HFFc6 (cell line): ENCODE results near the gene KIAA2012. TPM values are rescaled to one million over a fixed set of nuclear protein-coding genes. Genes with fewer than 3 reads are reported as not detected.
A peak's percentile ranks its signal among the peaks of the same experiment; 100 is the strongest.

Source experiments
- DNase-seq: peaks from one replicate; pipeline ENCODE4 v3.0.0-alpha.2; 2018
- H3K27ac Mint-ChIP-seq: 2 replicates; pipeline ENCODE4 v1.8.0; 2020; ENCODE audit warnings: mild to moderate bottlenecking, mixed read lengths
- H3K27me3 Mint-ChIP-seq: 2 replicates; pipeline ENCODE4 v1.8.0; 2021; ENCODE audit warnings: mild to moderate bottlenecking, moderate library complexity, mixed read lengths; ENCODE audit not compliant: insufficient read depth
- H3K36me3 Mint-ChIP-seq: 2 replicates; pipeline ENCODE4 v1.8.0; 2021; ENCODE audit warnings: low read depth, mixed read lengths
- H3K4me1 Mint-ChIP-seq: 2 replicates; pipeline ENCODE4 v1.8.0; 2020; ENCODE audit warnings: low read depth, mixed read lengths
- H3K4me3 Mint-ChIP-seq: 2 replicates; pipeline ENCODE4 v1.8.0; 2020; ENCODE audit warnings: mild to moderate bottlenecking, moderate library complexity, mixed read lengths
- H3K9me3 Mint-ChIP-seq: 2 replicates; pipeline ENCODE4 v1.8.0; 2020; ENCODE audit warnings: mild to moderate bottlenecking, mixed read lengths
- total RNA-seq, 6 experiments: library from RNA; stranded (reverse); fragmentation: NEBNext Ultra II Directional; extraction: Animal tissue kit (Norgen Biotek cat#: 25700); gene quantifications; 2 replicates in 1 of 6; 3 replicates in 5 of 6; pipeline ENCODE4 v1.2.3, GENCODE V29; 2021
- TF ChIP-seq, protein P1 (sequence below): fragments of 200-600 bp; sonication (generic); IDR thresholded peaks from 2 replicates; pipeline ENCODE4 v1.5.0; 2021; ENCODE audit warnings: antibody characterized with exemption, mild to moderate bottlenecking

KIAA2012 gene
- total RNA-seq, 6 experiments from 2014 or later: 0.09 to 0.40 (median 0.26) TPM

DNA sequence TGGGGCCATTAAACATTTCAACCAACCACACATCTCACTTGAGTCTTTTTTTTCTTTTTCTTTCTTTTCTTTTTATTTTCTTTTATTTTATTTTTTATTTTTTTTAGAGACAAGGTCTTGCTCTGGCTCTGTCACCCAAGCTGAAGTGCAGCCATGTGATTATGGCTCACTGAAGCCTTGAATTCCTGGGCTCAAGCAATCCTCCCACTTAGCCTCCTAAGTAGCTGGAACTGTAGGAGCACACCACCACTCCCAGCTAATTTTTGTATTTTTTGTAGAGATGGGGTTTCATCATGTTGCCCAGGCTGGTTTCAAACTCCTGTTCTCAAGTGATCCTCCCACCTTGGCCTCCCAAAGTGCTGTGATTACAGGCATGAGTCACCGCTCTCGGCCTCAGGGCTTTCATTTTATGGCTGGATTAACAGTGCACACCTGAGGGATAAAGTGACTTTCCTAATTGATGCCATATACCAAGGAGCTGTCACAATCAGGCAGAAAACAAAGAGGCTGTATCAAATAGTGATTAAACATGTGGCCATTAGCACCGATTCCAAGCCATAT, 21.5 kb downstream of the KIAA2012 start:
- no peaks in the 10 kb centered on the region for H3K9me3 Mint-ChIP-seq
- peaks cover 4% of the 10 kb centered on the region for H3K27me3 Mint-ChIP-seq
- H3K4me1 Mint-ChIP-seq: peaks cover 12% of the 10 kb centered on the region
- no peak overlapping the region for H3K27ac Mint-ChIP-seq
- no peak overlapping the region for H3K4me3 Mint-ChIP-seq
- no peak for DNase-seq
- H3K36me3 Mint-ChIP-seq: peaks cover 11% of the 10 kb centered on the region; the same call in 1 of the 2 replicates
- TF ChIP-seq, protein P1, sequence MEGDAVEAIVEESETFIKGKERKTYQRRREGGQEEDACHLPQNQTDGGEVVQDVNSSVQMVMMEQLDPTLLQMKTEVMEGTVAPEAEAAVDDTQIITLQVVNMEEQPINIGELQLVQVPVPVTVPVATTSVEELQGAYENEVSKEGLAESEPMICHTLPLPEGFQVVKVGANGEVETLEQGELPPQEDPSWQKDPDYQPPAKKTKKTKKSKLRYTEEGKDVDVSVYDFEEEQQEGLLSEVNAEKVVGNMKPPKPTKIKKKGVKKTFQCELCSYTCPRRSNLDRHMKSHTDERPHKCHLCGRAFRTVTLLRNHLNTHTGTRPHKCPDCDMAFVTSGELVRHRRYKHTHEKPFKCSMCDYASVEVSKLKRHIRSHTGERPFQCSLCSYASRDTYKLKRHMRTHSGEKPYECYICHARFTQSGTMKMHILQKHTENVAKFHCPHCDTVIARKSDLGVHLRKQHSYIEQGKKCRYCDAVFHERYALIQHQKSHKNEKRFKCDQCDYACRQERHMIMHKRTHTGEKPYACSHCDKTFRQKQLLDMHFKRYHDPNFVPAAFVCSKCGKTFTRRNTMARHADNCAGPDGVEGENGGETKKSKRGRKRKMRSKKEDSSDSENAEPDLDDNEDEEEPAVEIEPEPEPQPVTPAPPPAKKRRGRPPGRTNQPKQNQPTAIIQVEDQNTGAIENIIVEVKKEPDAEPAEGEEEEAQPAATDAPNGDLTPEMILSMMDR: no peak

DNA sequence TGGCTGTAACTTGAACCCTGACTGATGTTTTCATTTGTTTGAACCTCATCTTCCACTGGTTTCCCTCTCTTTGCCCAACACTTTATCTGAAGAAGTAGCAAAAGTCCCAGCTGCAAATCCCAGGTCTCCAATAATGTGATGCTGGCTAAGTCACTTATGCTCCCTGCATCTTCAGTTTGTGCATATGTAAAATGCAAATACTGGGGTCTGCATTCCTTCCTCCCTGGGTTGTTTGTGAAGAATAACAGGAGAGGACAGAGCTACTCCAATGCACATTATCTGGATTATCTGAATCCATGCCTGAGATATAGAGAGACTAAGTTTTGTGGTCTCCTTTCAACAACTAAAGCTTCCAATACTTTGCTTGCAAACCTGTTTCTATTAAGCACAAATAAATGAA, 22.2 kb downstream of the KIAA2012 start:
- peaks cover 12% of the 10 kb centered on the region for H3K4me1 Mint-ChIP-seq
- TF ChIP-seq, protein P1: no peak
- no peak overlapping the region for H3K4me3 Mint-ChIP-seq
- no peak for DNase-seq
- H3K27ac Mint-ChIP-seq: no peak overlapping the region
- peaks cover 4% of the 10 kb centered on the region for H3K27me3 Mint-ChIP-seq
- H3K9me3 Mint-ChIP-seq: no peaks in the 10 kb centered on the region
- H3K36me3 Mint-ChIP-seq: peaks cover 11% of the 10 kb centered on the region; the same call in 1 of the 2 replicates

DNA sequence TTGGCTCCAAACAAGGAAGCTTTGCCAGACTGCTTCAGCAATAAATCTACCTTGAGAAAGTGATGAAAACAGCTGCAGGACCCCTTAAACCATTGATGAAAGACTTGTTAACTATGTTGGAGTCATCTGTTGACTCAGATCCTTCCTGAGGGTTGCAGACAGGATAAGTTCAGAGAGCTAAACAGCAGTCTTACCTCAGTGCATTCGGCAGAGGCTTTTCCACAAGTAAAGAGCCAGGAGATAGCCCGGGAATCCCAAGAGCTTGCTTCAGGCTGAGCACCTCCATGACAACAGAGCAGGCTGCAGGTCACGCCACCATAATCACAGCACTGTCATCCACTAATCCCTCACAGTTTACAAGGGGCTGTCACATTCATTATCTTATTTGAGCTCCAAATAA, 23.7 kb downstream of the KIAA2012 start:
- Mint-ChIP-seq H3K9me3 (no peaks in the 10 kb centered on the region), H3K27ac (no peak overlapping the region)
- DNase-seq: peak; percentile 22

DNA sequence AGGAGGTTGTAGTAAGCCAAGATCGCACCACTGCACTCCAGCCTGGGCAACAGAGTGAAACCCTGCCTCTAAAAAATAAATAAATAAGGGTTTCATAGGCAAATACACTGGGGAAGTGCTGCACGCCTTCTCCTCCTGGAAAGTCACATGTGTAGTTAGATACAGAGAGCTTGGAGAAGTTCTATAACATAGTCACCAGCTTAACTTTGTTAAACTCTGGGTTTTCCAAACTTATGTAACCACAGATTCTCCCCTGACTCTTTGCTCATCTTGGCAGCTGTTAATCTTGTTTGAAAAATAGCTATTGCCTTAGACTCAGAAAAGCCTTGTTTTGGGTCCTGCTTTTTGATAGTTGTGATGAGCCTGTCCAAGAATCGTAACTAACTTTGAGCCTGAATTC, 25.2 kb downstream of the KIAA2012 start:
- TF ChIP-seq, protein P1: no peak
- H3K4me3 Mint-ChIP-seq: no peak overlapping the region
- H3K4me1 Mint-ChIP-seq: peaks cover 23% of the 10 kb centered on the region
- no peaks in the 10 kb centered on the region for H3K9me3 Mint-ChIP-seq
- H3K36me3 Mint-ChIP-seq: peaks cover 4% of the 10 kb centered on the region; the same call in 1 of the 2 replicates
- H3K27me3 Mint-ChIP-seq: no peaks in the 10 kb centered on the region; the same call in none of the 2 replicates
- no peak for DNase-seq
- no peak overlapping the region for H3K27ac Mint-ChIP-seq

More for the DNA sequence above, 23.7 kb downstream of the KIAA2012 start:
- Mint-ChIP-seq H3K36me3 (peaks cover 4% of the 10 kb centered on the region; the same call in 1 of the 2 replicates), H3K4me1 (peaks cover 12% of the 10 kb centered on the region), H3K27me3 (peaks cover 4% of the 10 kb centered on the region), H3K4me3 (no peak overlapping the region)
- TF ChIP-seq, protein P1: no peak

DNA sequence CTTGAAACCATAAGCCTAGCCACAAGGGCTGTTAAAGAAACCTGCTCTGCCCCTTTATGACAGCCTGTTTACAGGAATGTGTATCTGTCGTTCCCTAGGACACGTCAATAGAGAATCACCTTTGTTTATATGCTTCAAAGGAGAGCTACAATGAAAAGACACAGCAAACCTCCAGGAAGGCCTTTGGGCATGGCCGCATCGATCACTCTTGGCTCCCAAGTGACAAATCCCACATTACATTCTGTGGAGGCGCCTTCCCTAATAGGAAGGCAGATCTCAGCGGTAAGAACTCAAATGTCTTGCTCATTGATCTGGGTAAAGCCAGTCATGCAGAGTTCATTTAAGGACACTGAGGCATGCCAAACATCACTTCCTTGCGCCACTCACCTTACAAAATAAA, 26.5 kb downstream of the KIAA2012 start:
- TF ChIP-seq, protein P1: no peak
- no peak overlapping the region for H3K4me3 Mint-ChIP-seq
- H3K27me3 Mint-ChIP-seq: no peaks in the 10 kb centered on the region; the same call in none of the 2 replicates
- DNase-seq: no peak
- no peaks in the 10 kb centered on the region for H3K9me3 Mint-ChIP-seq
- H3K36me3 Mint-ChIP-seq: peaks cover 4% of the 10 kb centered on the region; the same call in 1 of the 2 replicates
- peaks cover 28% of the 10 kb centered on the region for H3K4me1 Mint-ChIP-seq
- no peak overlapping the region for H3K27ac Mint-ChIP-seq
